ENCODE data around the gene SOS1.

The SOS1 gene

DNA sequence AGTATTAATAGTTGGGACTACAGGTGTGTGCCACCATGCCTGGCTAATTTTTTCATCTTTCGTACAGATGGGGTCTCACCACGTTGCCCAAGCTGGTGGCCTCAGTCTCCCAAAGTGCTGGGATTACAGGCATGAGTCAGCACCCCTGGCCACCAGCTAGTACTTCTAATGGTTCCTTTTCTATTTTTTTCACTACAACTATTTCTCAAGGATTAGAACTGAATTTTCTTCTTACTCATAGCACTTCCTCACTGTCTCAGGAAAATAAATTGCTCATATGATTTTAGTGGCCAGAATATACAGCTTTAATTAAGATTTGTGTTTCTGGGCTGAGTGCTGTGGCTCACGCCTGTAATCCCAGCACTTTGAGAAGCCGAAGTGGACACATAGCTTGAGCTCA, 43.2 kb upstream of the SOS1 start:
- Histone ChIP-seq H3K27ac (ENCODE audit: extremely low read depth, low read depth, low read length) (no peak overlapping the region), H3K4me3 (ENCODE audit: low read depth, low read length) (no peak overlapping the region), H3K4me1 (ENCODE audit: control insufficient read depth, insufficient read depth, low read length) (no peaks in the 10 kb centered on the region), H3K9me3 (ENCODE audit: control insufficient read depth, insufficient read depth, low read depth, low read length) (no peaks in the 10 kb centered on the region), H3K36me3 (ENCODE audit: control insufficient read depth in 2 of 2, insufficient read depth in 1 of 2, low read length in 2 of 2) (no peaks in the 10 kb centered on the region)
- CTCF ChIA-PET, result interaction anchor here (1.2 kb wide), 1 partner anchor 66 kb away, joined by 4 read pairs; no protein-coding TSS in a partner anchor
- TF ChIP-seq ZNF133 (tag by site-specific recombination; IDR thresholded peaks at IDR 0.05) (no peak), ZNF473 (tag by site-specific recombination; IDR thresholded peaks at IDR 0.05) (no peak)
- POLR2A ChIA-PET, result no interaction called here

DNA sequence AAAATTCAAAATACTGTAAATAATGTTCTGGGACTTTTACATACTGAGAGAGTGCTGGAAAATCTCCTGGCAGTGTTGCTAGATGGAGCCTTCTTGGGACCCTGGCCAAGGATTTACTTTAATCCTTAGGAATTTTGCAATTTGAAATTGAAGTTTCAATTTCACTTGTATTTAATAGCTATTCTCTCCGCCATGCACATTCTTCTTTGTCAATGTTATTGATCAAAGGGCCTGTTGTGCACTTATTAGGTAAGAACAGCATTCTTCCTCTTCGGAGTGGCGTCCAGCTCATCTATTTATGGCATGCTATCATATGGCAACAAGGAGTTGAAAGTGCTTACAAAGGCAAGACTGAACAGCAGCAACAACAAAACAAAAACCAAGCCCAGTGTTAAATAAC, 40.1 kb upstream of the SOS1 start:
- ChIA-PET POLR2A (no interaction called here), CTCF (interaction anchor here (0.6 kb wide), 1 partner anchor 67 kb away, joined by 3 read pairs; no protein-coding TSS in a partner anchor)
- Histone ChIP-seq H3K27ac (ENCODE audit: extremely low read depth, low read depth, low read length) (no peak overlapping the region), H3K4me3 (ENCODE audit: low read depth, low read length) (no peak overlapping the region), H3K36me3 (ENCODE audit: control insufficient read depth in 2 of 2, insufficient read depth in 1 of 2, low read length in 2 of 2) (no peaks in the 10 kb centered on the region), H3K9me3 (ENCODE audit: control insufficient read depth, insufficient read depth, low read depth, low read length) (no peaks in the 10 kb centered on the region), H3K4me1 (ENCODE audit: control insufficient read depth, insufficient read depth, low read length) (no peaks in the 10 kb centered on the region)
- TF ChIP-seq, protein P1, sequence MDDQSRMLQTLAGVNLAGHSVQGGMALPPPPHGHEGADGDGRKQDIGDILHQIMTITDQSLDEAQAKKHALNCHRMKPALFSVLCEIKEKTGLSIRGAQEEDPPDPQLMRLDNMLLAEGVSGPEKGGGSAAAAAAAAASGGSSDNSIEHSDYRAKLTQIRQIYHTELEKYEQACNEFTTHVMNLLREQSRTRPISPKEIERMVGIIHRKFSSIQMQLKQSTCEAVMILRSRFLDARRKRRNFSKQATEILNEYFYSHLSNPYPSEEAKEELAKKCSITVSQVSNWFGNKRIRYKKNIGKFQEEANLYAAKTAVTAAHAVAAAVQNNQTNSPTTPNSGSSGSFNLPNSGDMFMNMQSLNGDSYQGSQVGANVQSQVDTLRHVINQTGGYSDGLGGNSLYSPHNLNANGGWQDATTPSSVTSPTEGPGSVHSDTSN (CRISPR knock-in tag; IDR thresholded peaks at IDR 0.05), result no peak
- TF ChIP-seq ZNF121 (tag by site-specific recombination; IDR thresholded peaks at IDR 0.05) (no peak), ZNF555 (tag by site-specific recombination; conservative IDR thresholded peaks at IDR 0.05) (no peak), ZNF621 (tag by site-specific recombination; IDR thresholded peaks at IDR 0.05) (no peak), ZNF521 (tag by site-specific recombination; IDR thresholded peaks at IDR 0.05) (no peak), ZNF404 (tag by site-specific recombination; IDR thresholded peaks at IDR 0.05) (no peak), OSR2 (tag by site-specific recombination; IDR thresholded peaks at IDR 0.05) (no peak), ZNF664 (tag by site-specific recombination; IDR thresholded peaks at IDR 0.05) (no peak)
- TF ChIP-seq, protein P2, sequence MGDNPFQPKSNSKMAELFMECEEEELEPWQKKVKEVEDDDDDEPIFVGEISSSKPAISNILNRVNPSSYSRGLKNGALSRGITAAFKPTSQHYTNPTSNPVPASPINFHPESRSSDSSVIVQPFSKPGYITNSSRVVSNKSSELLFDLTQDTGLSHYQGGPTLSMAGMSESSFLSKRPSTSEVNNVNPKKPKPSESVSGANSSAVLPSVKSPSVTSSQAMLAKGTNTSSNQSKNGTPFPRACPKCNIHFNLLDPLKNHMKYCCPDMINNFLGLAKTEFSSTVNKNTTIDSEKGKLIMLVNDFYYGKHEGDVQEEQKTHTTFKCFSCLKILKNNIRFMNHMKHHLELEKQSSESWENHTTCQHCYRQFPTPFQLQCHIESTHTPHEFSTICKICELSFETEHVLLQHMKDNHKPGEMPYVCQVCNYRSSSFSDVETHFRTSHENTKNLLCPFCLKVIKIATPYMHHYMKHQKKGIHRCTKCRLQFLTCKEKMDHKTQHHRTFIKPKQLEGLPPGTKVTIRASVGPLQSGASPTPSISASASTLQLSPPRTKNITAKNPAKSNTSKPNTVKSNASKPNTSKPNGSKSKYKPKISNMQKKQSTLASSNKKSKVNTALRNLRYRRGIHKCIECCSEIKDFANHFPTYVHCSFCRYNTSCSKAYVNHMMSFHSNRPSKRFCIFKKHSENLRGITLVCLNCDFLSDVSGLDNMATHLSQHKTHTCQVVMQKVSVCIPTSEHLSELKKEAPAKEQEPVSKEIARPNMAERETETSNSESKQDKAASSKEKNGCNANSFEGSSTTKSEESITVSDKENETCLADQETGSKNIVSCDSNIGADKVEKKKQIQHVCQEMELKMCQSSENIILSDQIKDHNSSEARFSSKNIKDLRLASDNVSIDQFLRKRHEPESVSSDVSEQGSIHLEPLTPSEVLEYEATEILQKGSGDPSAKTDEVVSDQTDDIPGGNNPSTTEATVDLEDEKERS (tag by site-specific recombination; IDR thresholded peaks at IDR 0.05), result no peak
- TF ChIP-seq, protein P3, sequence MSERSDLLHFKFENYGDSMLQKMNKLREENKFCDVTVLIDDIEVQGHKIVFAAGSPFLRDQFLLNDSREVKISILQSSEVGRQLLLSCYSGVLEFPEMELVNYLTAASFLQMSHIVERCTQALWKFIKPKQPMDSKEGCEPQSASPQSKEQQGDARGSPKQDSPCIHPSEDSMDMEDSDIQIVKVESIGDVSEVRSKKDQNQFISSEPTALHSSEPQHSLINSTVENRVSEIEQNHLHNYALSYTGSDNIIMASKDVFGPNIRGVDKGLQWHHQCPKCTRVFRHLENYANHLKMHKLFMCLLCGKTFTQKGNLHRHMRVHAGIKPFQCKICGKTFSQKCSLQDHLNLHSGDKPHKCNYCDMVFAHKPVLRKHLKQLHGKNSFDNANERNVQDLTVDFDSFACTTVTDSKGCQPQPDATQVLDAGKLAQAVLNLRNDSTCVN (tag by site-specific recombination; optimal IDR thresholded peaks at IDR 0.05), result no peak
- TF ChIP-seq, protein P4, sequence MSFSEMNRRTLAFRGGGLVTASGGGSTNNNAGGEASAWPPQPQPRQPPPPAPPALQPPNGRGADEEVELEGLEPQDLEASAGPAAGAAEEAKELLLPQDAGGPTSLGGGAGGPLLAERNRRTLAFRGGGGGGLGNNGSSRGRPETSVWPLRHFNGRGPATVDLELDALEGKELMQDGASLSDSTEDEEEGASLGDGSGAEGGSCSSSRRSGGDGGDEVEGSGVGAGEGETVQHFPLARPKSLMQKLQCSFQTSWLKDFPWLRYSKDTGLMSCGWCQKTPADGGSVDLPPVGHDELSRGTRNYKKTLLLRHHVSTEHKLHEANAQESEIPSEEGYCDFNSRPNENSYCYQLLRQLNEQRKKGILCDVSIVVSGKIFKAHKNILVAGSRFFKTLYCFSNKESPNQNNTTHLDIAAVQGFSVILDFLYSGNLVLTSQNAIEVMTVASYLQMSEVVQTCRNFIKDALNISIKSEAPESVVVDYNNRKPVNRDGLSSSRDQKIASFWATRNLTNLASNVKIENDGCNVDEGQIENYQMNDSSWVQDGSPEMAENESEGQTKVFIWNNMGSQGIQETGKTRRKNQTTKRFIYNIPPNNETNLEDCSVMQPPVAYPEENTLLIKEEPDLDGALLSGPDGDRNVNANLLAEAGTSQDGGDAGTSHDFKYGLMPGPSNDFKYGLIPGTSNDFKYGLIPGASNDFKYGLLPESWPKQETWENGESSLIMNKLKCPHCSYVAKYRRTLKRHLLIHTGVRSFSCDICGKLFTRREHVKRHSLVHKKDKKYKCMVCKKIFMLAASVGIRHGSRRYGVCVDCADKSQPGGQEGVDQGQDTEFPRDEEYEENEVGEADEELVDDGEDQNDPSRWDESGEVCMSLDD (tag by site-specific recombination; IDR thresholded peaks at IDR 0.05), result no peak

DNA sequence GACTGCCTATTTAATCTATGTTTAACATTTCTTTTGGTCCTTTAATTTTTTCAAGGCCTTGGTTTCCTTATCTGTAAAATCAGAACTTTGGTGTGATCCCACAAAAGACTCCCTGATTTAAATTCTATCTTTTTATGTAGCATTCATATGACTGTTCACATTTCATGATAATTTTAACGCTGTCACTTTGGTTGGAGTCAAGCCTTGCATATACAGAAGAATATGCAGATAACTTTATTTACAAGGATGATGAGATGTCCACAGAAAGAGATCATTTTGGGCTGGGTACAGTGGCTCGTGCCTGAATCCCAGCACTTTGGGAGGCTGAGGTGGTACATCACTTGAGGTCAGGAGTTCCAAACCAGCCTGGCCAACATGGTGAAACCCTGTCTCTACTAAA, 38.4 kb upstream of the SOS1 start:
- no peaks in the 10 kb centered on the region for H3K36me3 ChIP-seq (ENCODE audit: control insufficient read depth in 2 of 2, insufficient read depth in 1 of 2, low read length in 2 of 2)
- CTCF ChIA-PET, result no interaction called here
- no peaks in the 10 kb centered on the region for H3K4me1 ChIP-seq (ENCODE audit: control insufficient read depth, insufficient read depth, low read length)
- H3K9me3 ChIP-seq (ENCODE audit: control insufficient read depth, insufficient read depth, low read depth, low read length), result no peaks in the 10 kb centered on the region
- no peak overlapping the region for H3K4me3 ChIP-seq (ENCODE audit: low read depth, low read length)
- H3K27ac ChIP-seq (ENCODE audit: extremely low read depth, low read depth, low read length), result no peak overlapping the region
- POLR2A ChIA-PET, result no interaction called here
- TF ChIP-seq ZNF324 (tag by site-specific recombination; IDR thresholded peaks at IDR 0.05) (no peak), ZNF223 (tag by site-specific recombination; IDR thresholded peaks at IDR 0.05) (no peak), ZFP37 (tag by site-specific recombination; IDR thresholded peaks at IDR 0.05) (no peak), ZNF768 (tag by site-specific recombination; IDR thresholded peaks at IDR 0.05) (no peak)
- TF ChIP-seq, protein P5, sequence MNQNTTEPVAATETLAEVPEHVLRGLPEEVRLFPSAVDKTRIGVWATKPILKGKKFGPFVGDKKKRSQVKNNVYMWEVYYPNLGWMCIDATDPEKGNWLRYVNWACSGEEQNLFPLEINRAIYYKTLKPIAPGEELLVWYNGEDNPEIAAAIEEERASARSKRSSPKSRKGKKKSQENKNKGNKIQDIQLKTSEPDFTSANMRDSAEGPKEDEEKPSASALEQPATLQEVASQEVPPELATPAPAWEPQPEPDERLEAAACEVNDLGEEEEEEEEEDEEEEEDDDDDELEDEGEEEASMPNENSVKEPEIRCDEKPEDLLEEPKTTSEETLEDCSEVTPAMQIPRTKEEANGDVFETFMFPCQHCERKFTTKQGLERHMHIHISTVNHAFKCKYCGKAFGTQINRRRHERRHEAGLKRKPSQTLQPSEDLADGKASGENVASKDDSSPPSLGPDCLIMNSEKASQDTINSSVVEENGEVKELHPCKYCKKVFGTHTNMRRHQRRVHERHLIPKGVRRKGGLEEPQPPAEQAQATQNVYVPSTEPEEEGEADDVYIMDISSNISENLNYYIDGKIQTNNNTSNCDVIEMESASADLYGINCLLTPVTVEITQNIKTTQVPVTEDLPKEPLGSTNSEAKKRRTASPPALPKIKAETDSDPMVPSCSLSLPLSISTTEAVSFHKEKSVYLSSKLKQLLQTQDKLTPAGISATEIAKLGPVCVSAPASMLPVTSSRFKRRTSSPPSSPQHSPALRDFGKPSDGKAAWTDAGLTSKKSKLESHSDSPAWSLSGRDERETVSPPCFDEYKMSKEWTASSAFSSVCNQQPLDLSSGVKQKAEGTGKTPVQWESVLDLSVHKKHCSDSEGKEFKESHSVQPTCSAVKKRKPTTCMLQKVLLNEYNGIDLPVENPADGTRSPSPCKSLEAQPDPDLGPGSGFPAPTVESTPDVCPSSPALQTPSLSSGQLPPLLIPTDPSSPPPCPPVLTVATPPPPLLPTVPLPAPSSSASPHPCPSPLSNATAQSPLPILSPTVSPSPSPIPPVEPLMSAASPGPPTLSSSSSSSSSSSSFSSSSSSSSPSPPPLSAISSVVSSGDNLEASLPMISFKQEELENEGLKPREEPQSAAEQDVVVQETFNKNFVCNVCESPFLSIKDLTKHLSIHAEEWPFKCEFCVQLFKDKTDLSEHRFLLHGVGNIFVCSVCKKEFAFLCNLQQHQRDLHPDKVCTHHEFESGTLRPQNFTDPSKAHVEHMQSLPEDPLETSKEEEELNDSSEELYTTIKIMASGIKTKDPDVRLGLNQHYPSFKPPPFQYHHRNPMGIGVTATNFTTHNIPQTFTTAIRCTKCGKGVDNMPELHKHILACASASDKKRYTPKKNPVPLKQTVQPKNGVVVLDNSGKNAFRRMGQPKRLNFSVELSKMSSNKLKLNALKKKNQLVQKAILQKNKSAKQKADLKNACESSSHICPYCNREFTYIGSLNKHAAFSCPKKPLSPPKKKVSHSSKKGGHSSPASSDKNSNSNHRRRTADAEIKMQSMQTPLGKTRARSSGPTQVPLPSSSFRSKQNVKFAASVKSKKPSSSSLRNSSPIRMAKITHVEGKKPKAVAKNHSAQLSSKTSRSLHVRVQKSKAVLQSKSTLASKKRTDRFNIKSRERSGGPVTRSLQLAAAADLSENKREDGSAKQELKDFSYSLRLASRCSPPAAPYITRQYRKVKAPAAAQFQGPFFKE (tag by site-specific recombination; IDR thresholded peaks at IDR 0.05; ENCODE audit: borderline replicate concordance), result no peak
